ENCODE measurements around the gene C8G.

Gene C8G

DNA sequence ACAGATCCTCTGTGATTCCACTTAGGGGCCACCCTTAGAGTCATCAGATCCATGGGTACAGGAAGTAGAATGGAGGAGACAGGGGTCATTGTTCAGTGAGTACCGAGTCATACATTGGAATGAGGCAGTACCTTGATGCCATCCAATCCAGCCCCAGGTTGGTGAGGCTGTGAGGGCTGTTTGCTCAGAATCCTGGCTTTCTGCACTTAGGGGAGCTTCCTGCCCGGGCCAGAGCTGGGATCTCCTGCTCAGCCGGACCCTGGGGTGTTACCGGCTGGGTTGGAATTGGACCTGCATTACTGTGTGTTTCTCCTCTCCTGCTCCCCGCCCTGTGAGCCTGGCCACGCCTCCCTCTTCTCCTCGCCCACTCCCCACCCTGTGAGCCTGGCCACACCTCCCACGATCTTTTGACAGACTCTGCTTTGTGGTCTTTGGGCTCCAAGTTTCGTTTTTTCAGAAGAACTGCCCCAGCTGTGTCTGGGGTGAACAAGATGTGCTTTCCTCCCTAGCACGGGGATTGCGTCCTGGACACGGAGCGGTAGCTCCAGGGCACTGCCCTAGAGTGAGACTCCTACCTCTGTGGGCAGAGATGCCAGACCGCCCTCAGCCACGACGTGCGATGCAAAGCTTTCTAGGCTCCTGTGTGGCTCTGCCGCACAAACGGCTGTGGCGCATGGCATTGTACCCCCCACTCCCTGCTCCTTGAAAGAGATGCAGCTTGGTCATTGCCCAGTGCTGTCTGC lies 43.4 kb upstream of the C8G start:
- H3K4me3 ChIP-seq (ENCODE audit: low read depth, low read length): no peak overlapping the region
- TF ChIP-seq CTCF (IDR thresholded peaks at IDR 0.05; ENCODE audit: low read depth, low read length) (no peak), MAX (IDR thresholded peaks at IDR 0.05; ENCODE audit: low read depth, low read length) (no peak), MYC (IDR thresholded peaks at IDR 0.05; ENCODE audit: low read depth, low read length) (no peak), POLR2A (IDR thresholded peaks at IDR 0.05; ENCODE audit: extremely low read depth, insufficient read length) (no peak)
- no peak for DNase-seq (ENCODE audit: low read depth)

GRCh38 chr9:136902259-136902821 lies 42.7 kb upstream of the C8G start:
- no peak for TF ChIP-seq CTCF (IDR thresholded peaks at IDR 0.05; ENCODE audit: low read depth, low read length)
- no peak for TF ChIP-seq MYC (IDR thresholded peaks at IDR 0.05; ENCODE audit: low read depth, low read length)
- no peak for TF ChIP-seq MAX (IDR thresholded peaks at IDR 0.05; ENCODE audit: low read depth, low read length)
- no peak for TF ChIP-seq POLR2A (IDR thresholded peaks at IDR 0.05; ENCODE audit: extremely low read depth, insufficient read length)
- H3K4me3 ChIP-seq (ENCODE audit: low read depth, low read length): no peak overlapping the region
- no peak for DNase-seq (ENCODE audit: low read depth)

DNA sequence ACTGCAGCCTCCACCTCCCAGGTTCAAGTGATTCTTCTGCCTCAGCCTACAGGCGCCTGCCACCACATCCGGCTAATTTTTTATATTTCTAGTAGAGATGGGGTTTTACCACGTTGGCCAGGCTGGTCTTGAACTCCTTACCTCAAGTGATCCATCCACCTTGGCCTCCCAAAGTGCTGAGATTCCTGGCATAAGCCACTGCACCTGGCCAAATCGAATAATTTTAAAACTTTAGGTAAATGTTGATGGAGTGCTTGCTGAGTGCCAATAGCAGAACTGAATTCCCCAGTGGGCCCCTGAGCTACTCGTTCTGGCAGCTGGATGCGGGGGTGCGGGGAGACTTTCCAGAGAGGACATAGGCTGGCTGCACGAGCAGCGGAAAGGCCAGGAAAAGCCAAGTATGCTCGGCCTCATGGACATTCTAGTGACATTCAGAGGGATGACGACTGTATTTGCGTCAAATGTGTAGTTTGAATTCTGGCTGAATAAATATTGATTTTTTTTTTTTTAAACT lies 41.9 kb upstream of the C8G start:
- no peak for TF ChIP-seq MYC (IDR thresholded peaks at IDR 0.05; ENCODE audit: low read depth, low read length)
- TF ChIP-seq CTCF (IDR thresholded peaks at IDR 0.05; ENCODE audit: low read depth, low read length): no peak
- no peak for TF ChIP-seq POLR2A (IDR thresholded peaks at IDR 0.05; ENCODE audit: extremely low read depth, insufficient read length)
- TF ChIP-seq MAX (IDR thresholded peaks at IDR 0.05; ENCODE audit: low read depth, low read length): no peak
- no peak for DNase-seq (ENCODE audit: low read depth)
- H3K4me3 ChIP-seq (ENCODE audit: low read depth, low read length): no peak overlapping the region

DNA sequence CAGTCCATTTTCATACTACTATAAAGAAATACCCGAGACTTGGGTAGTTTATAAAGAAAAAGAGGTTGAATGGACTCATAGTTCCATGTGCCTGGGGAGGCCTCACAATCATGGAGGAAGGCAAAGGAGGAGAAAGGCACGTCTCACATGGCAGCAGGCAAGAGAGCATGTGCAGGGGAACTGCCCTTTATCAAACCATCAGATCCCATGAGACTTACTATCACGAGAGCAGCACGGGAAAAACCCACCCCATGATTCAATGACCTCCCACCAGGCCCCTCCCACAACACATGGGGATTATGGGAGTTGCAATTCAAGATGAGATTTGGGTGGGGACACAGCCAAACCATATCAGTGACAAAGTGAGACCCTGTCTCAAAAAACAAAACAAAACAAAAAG lies 38.8 kb upstream of the C8G start:
- TF ChIP-seq CTCF (IDR thresholded peaks at IDR 0.05; ENCODE audit: low read depth, low read length): no peak
- no peak for TF ChIP-seq POLR2A (IDR thresholded peaks at IDR 0.05; ENCODE audit: extremely low read depth, insufficient read length)
- no peak for TF ChIP-seq MYC (IDR thresholded peaks at IDR 0.05; ENCODE audit: low read depth, low read length)
- TF ChIP-seq MAX (IDR thresholded peaks at IDR 0.05; ENCODE audit: low read depth, low read length): no peak
- no peak for DNase-seq (ENCODE audit: low read depth)
- no peak overlapping the region for H3K4me3 ChIP-seq (ENCODE audit: low read depth, low read length)

GRCh38 chr9:136907011-136907914 lies 37.8 kb upstream of the C8G start:
- no peak overlapping the region for H3K4me3 ChIP-seq (ENCODE audit: low read depth, low read length)
- no peak for DNase-seq (ENCODE audit: low read depth)
- no peak for TF ChIP-seq POLR2A (IDR thresholded peaks at IDR 0.05; ENCODE audit: extremely low read depth, insufficient read length)
- TF ChIP-seq MYC (IDR thresholded peaks at IDR 0.05; ENCODE audit: low read depth, low read length): no peak
- TF ChIP-seq MAX (IDR thresholded peaks at IDR 0.05; ENCODE audit: low read depth, low read length): no peak
- no peak for TF ChIP-seq CTCF (IDR thresholded peaks at IDR 0.05; ENCODE audit: low read depth, low read length)
